GM23338 (cell line): ENCODE data around the gene MYLK.

ENCODE experiments used
- CREB1 ChIP-seq: fragments of 250-450 bp; sonication (Bioruptor Pico); IDR thresholded peaks from 2 replicates; pipeline ENCODE4 v1.5.0; 2020; ENCODE audit warnings: low read depth, mild to moderate bottlenecking, moderate library complexity
- CTCF ChIP-seq, 2 experiments: fragments of 200-600 bp in 1 of 2; sonication (generic) in 1 of 2; conservative IDR thresholded peaks; 2 replicates each; pipeline versions ENCODE4 v1.5.1 to v1.6.1; 2016 to 2017; ENCODE audit warnings: antibody characterized with exemption in 2 of 2, low read depth in 2 of 2, mild to moderate bottlenecking in 2 of 2, moderate library complexity in 1 of 2
- EZH2 ChIP-seq: fragments of 200-600 bp; sonication (generic); IDR thresholded peaks from one replicate; pipeline ENCODE4 v1.8.0; 2017; ENCODE audit warnings: antibody characterized with exemption, mild to moderate bottlenecking, low read depth; ENCODE audit not compliant: unreplicated experiment
- EZH2phosphoT487 ChIP-seq: fragments of 200-600 bp; sonication (generic); IDR thresholded peaks from one replicate; pipeline ENCODE4 v1.8.1; 2018; ENCODE audit warnings: antibody characterized with exemption; ENCODE audit not compliant: unreplicated experiment
- JUNB ChIP-seq: IDR thresholded peaks from one replicate; pipeline ENCODE4 v1.6.1; 2016; ENCODE audit warnings: antibody characterized with exemption; ENCODE audit not compliant: unreplicated experiment
- POLR2AphosphoS5 ChIP-seq: IDR thresholded peaks from 2 replicates; pipeline ENCODE4 v1.6.1; 2016; ENCODE audit warnings: antibody characterized with exemption, low read depth

- TF ChIP-seq POLR2AphosphoS5 (no peak), CTCF (conservative IDR thresholded peaks at IDR 0.05; ENCODE audit: low read depth in 2 of 2) (no peak), EZH2phosphoT487 (no peak), EZH2 (no peak), JUNB (no peak), CREB1 (CRISPR knock-in tag) (no peak)
Measured at GRCh38 chr3:123841476-123842238, 42.5 kb downstream of the MYLK start.
